ENCODE data around the gene FAM3B.
A peak's percentile ranks its signal among the peaks of the same experiment; 100 is the strongest.

FAM3B gene

DNA sequence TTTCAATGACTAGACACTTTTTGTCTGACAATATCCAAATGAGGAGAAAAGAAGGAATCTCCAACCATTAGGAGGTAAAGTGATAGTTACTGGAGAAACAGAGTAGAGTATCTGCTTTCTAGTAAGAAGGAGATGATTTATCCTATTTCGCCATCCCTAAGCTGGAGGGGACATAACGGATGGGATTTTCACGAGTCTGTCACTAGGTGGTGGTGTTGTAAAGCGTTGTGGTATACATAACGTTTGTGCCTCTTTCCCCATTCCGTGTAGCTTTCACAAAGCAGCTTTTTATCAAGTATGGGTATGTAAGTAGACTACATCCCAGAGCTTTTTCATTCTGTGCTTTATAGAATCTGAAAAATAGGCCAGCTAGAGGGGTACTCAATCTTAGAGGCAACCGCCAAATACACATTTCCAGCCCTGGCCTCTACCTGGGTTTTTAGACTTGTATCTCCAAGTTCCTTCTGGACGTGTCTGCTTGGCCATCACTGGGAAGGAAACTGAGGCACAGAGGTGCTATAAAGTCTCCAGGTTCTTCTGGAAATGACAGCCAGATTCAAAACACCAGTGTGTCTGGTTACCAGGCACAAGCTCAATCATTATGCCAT, 33.3 kb upstream of the FAM3B start (continued):
- TF ChIP-seq KLF7 (tag by site-specific recombination; IDR thresholded peaks at IDR 0.05; ENCODE audit: borderline replicate concordance) (no peak), ZNF521 (tag by site-specific recombination; IDR thresholded peaks at IDR 0.05) (no peak), ZFHX2 (tag by site-specific recombination; conservative IDR thresholded peaks at IDR 0.05) (no peak), ZNF664 (tag by site-specific recombination; IDR thresholded peaks at IDR 0.05) (no peak), ZNF654 (tag by site-specific recombination; IDR thresholded peaks at IDR 0.05; ENCODE audit: low read depth) (peak; percentile 93), ZNF266 (tag by site-specific recombination; IDR thresholded peaks at IDR 0.05; ENCODE audit: low read depth) (no peak), ZNF670 (tag by site-specific recombination; IDR thresholded peaks at IDR 0.05; ENCODE audit: low read depth) (no peak), SP2 (tag by site-specific recombination; IDR thresholded peaks at IDR 0.05) (no peak), ZSCAN30 (tag by site-specific recombination; IDR thresholded peaks at IDR 0.05) (no peak), ZNF24 (tag by site-specific recombination; IDR thresholded peaks at IDR 0.05) (no peak), WT1 (tag by site-specific recombination; IDR thresholded peaks at IDR 0.05) (no peak), ZNF2 (tag by site-specific recombination; IDR thresholded peaks at IDR 0.05) (peak; percentile 94), ZNF184 (tag by site-specific recombination; IDR thresholded peaks at IDR 0.05) (no peak), ZNF626 (tag by site-specific recombination; IDR thresholded peaks at IDR 0.05) (no peak), ZNF112 (tag by site-specific recombination; IDR thresholded peaks at IDR 0.05) (no peak), ZBTB8A (tag by site-specific recombination; IDR thresholded peaks at IDR 0.05) (no peak), SALL2 (tag by site-specific recombination; IDR thresholded peaks at IDR 0.05; ENCODE audit: borderline replicate concordance) (no peak), ZFP3 (tag by site-specific recombination; IDR thresholded peaks at IDR 0.05; ENCODE audit: low read depth) (no peak), ZBTB1 (tag by site-specific recombination; IDR thresholded peaks at IDR 0.05) (no peak), ZNF146 (tag by site-specific recombination; IDR thresholded peaks at IDR 0.05) (no peak)
- TF ChIP-seq, protein P1, sequence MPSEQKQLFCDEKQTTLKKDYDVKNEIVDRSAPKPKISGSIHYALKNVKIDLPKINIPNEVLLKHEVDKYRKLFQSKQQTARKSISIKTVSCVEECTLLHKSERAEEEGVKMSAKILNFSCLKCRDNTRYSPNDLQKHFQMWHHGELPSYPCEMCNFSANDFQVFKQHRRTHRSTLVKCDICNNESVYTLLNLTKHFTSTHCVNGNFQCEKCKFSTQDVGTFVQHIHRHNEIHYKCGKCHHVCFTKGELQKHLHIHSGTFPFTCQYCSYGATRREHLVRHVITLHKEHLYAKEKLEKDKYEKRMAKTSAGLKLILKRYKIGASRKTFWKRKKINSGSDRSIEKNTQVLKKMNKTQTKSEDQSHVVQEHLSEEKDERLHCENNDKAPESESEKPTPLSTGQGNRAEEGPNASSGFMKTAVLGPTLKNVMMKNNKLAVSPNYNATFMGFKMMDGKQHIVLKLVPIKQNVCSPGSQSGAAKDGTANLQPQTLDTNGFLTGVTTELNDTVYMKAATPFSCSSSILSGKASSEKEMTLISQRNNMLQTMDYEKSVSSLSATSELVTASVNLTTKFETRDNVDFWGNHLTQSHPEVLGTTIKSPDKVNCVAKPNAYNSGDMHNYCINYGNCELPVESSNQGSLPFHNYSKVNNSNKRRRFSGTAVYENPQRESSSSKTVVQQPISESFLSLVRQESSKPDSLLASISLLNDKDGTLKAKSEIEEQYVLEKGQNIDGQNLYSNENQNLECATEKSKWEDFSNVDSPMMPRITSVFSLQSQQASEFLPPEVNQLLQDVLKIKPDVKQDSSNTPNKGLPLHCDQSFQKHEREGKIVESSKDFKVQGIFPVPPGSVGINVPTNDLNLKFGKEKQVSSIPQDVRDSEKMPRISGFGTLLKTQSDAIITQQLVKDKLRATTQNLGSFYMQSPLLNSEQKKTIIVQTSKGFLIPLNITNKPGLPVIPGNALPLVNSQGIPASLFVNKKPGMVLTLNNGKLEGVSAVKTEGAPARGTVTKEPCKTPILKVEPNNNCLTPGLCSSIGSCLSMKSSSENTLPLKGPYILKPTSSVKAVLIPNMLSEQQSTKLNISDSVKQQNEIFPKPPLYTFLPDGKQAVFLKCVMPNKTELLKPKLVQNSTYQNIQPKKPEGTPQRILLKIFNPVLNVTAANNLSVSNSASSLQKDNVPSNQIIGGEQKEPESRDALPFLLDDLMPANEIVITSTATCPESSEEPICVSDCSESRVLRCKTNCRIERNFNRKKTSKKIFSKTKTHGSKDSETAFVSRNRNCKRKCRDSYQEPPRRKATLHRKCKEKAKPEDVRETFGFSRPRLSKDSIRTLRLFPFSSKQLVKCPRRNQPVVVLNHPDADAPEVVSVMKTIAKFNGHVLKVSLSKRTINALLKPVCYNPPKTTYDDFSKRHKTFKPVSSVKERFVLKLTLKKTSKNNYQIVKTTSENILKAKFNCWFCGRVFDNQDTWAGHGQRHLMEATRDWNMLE (tag by site-specific recombination; conservative IDR thresholded peaks at IDR 0.05; ENCODE audit: low read depth) = no peak
- TF ChIP-seq, protein P2, sequence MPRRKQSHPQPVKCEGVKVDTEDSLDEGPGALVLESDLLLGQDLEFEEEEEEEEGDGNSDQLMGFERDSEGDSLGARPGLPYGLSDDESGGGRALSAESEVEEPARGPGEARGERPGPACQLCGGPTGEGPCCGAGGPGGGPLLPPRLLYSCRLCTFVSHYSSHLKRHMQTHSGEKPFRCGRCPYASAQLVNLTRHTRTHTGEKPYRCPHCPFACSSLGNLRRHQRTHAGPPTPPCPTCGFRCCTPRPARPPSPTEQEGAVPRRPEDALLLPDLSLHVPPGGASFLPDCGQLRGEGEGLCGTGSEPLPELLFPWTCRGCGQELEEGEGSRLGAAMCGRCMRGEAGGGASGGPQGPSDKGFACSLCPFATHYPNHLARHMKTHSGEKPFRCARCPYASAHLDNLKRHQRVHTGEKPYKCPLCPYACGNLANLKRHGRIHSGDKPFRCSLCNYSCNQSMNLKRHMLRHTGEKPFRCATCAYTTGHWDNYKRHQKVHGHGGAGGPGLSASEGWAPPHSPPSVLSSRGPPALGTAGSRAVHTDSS (tag by site-specific recombination; IDR thresholded peaks at IDR 0.05) = no peak
- TF ChIP-seq, protein P3, sequence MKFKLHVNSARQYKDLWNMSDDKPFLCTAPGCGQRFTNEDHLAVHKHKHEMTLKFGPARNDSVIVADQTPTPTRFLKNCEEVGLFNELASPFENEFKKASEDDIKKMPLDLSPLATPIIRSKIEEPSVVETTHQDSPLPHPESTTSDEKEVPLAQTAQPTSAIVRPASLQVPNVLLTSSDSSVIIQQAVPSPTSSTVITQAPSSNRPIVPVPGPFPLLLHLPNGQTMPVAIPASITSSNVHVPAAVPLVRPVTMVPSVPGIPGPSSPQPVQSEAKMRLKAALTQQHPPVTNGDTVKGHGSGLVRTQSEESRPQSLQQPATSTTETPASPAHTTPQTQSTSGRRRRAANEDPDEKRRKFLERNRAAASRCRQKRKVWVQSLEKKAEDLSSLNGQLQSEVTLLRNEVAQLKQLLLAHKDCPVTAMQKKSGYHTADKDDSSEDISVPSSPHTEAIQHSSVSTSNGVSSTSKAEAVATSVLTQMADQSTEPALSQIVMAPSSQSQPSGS (tag by site-specific recombination; IDR thresholded peaks at IDR 0.05; ENCODE audit: low read depth) = no peak
- TF ChIP-seq, protein P4, sequence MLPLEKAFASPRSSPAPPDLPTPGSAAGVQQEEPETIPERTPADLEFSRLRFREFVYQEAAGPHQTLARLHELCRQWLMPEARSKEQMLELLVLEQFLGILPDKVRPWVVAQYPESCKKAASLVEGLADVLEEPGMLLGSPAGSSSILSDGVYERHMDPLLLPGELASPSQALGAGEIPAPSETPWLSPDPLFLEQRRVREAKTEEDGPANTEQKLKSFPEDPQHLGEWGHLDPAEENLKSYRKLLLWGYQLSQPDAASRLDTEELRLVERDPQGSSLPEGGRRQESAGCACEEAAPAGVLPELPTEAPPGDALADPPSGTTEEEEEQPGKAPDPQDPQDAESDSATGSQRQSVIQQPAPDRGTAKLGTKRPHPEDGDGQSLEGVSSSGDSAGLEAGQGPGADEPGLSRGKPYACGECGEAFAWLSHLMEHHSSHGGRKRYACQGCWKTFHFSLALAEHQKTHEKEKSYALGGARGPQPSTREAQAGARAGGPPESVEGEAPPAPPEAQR (tag by site-specific recombination; IDR thresholded peaks at IDR 0.05) = no peak
- TF ChIP-seq, protein P5, sequence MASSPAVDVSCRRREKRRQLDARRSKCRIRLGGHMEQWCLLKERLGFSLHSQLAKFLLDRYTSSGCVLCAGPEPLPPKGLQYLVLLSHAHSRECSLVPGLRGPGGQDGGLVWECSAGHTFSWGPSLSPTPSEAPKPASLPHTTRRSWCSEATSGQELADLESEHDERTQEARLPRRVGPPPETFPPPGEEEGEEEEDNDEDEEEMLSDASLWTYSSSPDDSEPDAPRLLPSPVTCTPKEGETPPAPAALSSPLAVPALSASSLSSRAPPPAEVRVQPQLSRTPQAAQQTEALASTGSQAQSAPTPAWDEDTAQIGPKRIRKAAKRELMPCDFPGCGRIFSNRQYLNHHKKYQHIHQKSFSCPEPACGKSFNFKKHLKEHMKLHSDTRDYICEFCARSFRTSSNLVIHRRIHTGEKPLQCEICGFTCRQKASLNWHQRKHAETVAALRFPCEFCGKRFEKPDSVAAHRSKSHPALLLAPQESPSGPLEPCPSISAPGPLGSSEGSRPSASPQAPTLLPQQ (tag by site-specific recombination; IDR thresholded peaks at IDR 0.05) = peak; percentile 17; the same call in 1 of the 2 replicates
- TF ChIP-seq, protein P6, sequence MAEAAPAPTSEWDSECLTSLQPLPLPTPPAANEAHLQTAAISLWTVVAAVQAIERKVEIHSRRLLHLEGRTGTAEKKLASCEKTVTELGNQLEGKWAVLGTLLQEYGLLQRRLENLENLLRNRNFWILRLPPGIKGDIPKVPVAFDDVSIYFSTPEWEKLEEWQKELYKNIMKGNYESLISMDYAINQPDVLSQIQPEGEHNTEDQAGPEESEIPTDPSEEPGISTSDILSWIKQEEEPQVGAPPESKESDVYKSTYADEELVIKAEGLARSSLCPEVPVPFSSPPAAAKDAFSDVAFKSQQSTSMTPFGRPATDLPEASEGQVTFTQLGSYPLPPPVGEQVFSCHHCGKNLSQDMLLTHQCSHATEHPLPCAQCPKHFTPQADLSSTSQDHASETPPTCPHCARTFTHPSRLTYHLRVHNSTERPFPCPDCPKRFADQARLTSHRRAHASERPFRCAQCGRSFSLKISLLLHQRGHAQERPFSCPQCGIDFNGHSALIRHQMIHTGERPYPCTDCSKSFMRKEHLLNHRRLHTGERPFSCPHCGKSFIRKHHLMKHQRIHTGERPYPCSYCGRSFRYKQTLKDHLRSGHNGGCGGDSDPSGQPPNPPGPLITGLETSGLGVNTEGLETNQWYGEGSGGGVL (tag by site-specific recombination; IDR thresholded peaks at IDR 0.05) = no peak
- TF ChIP-seq, protein P7, sequence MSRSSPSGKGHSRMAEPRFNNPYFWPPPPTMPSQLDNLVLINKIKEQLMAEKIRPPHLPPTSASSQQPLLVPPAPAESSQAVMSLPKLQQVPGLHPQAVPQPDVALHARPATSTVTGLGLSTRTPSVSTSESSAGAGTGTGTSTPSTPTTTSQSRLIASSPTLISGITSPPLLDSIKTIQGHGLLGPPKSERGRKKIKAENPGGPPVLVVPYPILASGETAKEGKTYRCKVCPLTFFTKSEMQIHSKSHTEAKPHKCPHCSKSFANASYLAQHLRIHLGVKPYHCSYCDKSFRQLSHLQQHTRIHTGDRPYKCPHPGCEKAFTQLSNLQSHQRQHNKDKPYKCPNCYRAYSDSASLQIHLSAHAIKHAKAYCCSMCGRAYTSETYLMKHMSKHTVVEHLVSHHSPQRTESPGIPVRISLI (tag by site-specific recombination; IDR thresholded peaks at IDR 0.05) = no peak

All from HEK293 (cell line).